AG09309 (cell line): ENCODE measurements around the gene CDAN1.

Source experiments
- DNase-seq: peaks from one replicate; pipeline ENCODE4 v3.0.0-alpha.2; 2010; ENCODE audit warnings: low read depth
- H3K4me3 ChIP-seq: 2 replicates; pipeline ENCODE4 v1.5.1; 2011; ENCODE audit warnings: mild to moderate bottlenecking, low read depth, low read length, moderate library complexity; ENCODE audit not compliant: control insufficient read depth
- CTCF ChIP-seq: IDR thresholded peaks from 2 replicates; pipeline ENCODE4 v1.5.1; 2011; ENCODE audit warnings: mild to moderate bottlenecking, low read depth, low read length, inconsistent platforms; ENCODE audit not compliant: insufficient read depth, control insufficient read depth; ENCODE audit errors: missing control alignments

CDAN1 gene

GRCh38 chr15:42693496-42693895, 43.4 kb downstream of the CDAN1 start:
- H3K4me3 ChIP-seq = no peak overlapping the region
- no peak for TF ChIP-seq CTCF
- DNase-seq = no peak

- H3K4me3 ChIP-seq = no peak overlapping the region
- no peak for TF ChIP-seq CTCF
- no peak for DNase-seq
Observed at GRCh38 chr15:42692997-42693396, 43.9 kb downstream of the CDAN1 start.

- no peak overlapping the region for H3K4me3 ChIP-seq
- TF ChIP-seq CTCF = no peak
- DNase-seq = no peak
Observed at GRCh38 chr15:42692536-42692935, 44.4 kb downstream of the CDAN1 start.

GRCh38 chr15:42691770-42692169, 45.2 kb downstream of the CDAN1 start:
- H3K4me3 ChIP-seq = no peak overlapping the region
- DNase-seq = no peak
- TF ChIP-seq CTCF = no peak

GRCh38 chr15:42691308-42691707, 45.6 kb downstream of the CDAN1 start:
- no peak for DNase-seq
- no peak overlapping the region for H3K4me3 ChIP-seq
- TF ChIP-seq CTCF = no peak

- TF ChIP-seq CTCF = no peak
- H3K4me3 ChIP-seq = no peak overlapping the region
- DNase-seq = no peak
Observed at GRCh38 chr15:42688301-42688700, 48.6 kb downstream of the CDAN1 start.

- no peak overlapping the region for H3K4me3 ChIP-seq
- TF ChIP-seq CTCF = no peak
- no peak for DNase-seq
Observed at GRCh38 chr15:42687740-42688139, 49.2 kb downstream of the CDAN1 start.
